Measurements from ENCODE around the gene ZCCHC9. TPM values are rescaled to one million over a fixed set of nuclear protein-coding genes. Genes with fewer than 3 reads are reported as not detected.

ZCCHC9 gene
- total RNA-seq, 1 donor from 2014 or later = 8.9 TPM

DNA sequence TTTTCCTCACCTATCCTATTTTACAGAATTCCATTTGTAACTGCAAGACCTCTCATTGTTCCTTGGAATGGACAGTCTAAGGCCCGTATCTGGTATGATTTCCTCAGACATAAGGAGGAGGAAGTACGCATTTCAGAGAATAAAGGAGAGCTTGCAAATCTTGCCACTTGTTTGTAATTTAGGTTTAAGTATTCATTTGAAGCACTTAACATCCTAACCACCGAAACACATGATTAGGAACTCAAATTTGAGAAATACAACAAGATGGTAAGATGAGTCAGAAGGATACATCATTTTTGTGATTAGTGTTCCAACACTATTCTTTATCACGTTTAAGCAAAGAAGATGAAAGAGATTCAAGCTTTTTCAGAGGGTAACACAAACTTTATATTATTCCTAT, 3.9 kb upstream of the ZCCHC9 start:
- Histone ChIP-seq H3K27ac (replicated peaks) (no peak overlapping the region), H3K36me3 (peaks cover 9% of the 10 kb centered on the region), H3K27me3 (ENCODE audit: low read depth) (no peaks in the 10 kb centered on the region), H3K4me3 (no peak overlapping the region), H3K4me1 (peaks cover 56% of the 10 kb centered on the region), H3K9me3 (replicated peaks) (peaks cover 19% of the 10 kb centered on the region)
- DNase-seq = no peak
- intact Hi-C loops (cut with micrococcal nuclease) = no loop called here
- TF ChIP-seq, protein P1, sequence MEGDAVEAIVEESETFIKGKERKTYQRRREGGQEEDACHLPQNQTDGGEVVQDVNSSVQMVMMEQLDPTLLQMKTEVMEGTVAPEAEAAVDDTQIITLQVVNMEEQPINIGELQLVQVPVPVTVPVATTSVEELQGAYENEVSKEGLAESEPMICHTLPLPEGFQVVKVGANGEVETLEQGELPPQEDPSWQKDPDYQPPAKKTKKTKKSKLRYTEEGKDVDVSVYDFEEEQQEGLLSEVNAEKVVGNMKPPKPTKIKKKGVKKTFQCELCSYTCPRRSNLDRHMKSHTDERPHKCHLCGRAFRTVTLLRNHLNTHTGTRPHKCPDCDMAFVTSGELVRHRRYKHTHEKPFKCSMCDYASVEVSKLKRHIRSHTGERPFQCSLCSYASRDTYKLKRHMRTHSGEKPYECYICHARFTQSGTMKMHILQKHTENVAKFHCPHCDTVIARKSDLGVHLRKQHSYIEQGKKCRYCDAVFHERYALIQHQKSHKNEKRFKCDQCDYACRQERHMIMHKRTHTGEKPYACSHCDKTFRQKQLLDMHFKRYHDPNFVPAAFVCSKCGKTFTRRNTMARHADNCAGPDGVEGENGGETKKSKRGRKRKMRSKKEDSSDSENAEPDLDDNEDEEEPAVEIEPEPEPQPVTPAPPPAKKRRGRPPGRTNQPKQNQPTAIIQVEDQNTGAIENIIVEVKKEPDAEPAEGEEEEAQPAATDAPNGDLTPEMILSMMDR (IDR thresholded peaks at IDR 0.05; ENCODE audit: borderline replicate concordance) = no peak

DNA sequence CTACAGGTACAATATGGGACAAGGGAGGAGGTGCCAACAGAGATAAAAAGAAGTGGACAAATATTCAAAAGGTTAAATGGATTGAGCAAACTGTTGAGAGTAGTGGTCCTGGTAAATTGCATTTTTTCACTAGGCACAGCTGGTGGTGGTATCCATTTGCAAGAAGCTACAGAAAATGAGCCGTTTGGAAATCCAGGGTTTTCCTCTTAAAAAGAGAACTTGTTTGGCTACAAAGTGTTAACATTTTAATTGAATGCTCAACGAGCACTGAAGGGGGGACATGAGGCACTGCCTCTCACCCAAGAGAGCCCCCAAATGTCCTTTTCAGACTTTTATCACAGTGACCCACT, 491 bp upstream of the ZCCHC9 start:
- TF ChIP-seq, protein P1 (IDR thresholded peaks at IDR 0.05; ENCODE audit: borderline replicate concordance) = no peak
- no peaks in the 10 kb centered on the region for H3K27me3 ChIP-seq (ENCODE audit: low read depth)
- peaks cover 7% of the 10 kb centered on the region for H3K36me3 ChIP-seq
- H3K4me3 ChIP-seq = peak overlapping the region; percentile 85
- no peak for DNase-seq
- H3K27ac ChIP-seq (replicated peaks) = peak overlapping the region; percentile 93
- H3K9me3 ChIP-seq (replicated peaks) = no peaks in the 10 kb centered on the region
- H3K4me1 ChIP-seq = peaks cover 68% of the 10 kb centered on the region
- intact Hi-C loops (cut with micrococcal nuclease) = no loop called here

DNA sequence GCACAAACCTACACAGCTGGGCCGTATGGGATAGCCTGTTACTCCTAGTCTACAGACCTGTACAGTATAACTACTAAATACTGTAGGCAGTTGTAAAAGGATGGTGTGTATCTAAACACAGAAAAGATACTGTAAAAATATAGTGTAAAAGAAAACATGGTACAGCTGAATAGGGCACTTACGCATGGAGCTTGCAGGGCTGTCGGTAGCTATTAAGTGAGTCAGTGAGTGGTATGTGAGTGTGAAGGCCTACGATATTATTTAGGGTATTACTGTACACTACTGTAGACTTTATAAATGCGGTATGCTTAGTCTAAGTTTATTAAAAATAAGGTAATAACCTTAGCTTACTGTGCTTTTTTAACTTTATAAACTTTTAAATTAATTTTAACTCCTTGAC, 1.2 kb downstream of the ZCCHC9 start:
- H3K36me3 ChIP-seq = peaks cover 7% of the 10 kb centered on the region
- TF ChIP-seq, protein P1 (IDR thresholded peaks at IDR 0.05; ENCODE audit: borderline replicate concordance) = no peak
- H3K9me3 ChIP-seq (replicated peaks) = no peaks in the 10 kb centered on the region
- H3K4me1 ChIP-seq = peaks cover 59% of the 10 kb centered on the region
- intact Hi-C loops (cut with micrococcal nuclease) = no loop called here
- H3K4me3 ChIP-seq = peak overlapping the region; percentile 85
- no peaks in the 10 kb centered on the region for H3K27me3 ChIP-seq (ENCODE audit: low read depth)
- no peak for DNase-seq
- no peak overlapping the region for H3K27ac ChIP-seq (replicated peaks)

DNA sequence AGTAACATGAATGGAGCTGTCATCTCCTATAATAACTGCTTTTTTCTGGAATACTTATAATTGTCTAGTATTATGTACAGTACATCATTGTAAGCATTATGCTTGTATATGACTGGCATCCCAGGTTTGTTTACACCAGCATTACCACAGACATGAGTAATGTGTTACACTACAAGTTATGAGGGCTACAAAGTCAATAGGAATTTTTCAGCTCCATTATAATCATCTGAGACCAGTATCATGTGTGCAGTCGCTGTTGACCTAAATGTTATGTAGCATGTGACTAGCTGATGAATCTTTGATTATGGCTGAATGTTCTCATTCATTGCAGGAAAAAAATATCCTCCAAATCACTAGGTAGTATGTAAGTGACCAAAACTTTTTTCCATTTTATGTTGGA, 2.2 kb downstream of the ZCCHC9 start:
- Histone ChIP-seq H3K36me3 (peaks cover 7% of the 10 kb centered on the region), H3K27ac (replicated peaks) (no peak overlapping the region), H3K27me3 (ENCODE audit: low read depth) (no peaks in the 10 kb centered on the region), H3K9me3 (replicated peaks) (no peaks in the 10 kb centered on the region), H3K4me3 (no peak overlapping the region), H3K4me1 (peaks cover 49% of the 10 kb centered on the region)
- TF ChIP-seq, protein P1 (IDR thresholded peaks at IDR 0.05; ENCODE audit: borderline replicate concordance) = no peak
- intact Hi-C loops (cut with micrococcal nuclease) = no loop called here
- DNase-seq = no peak

DNA sequence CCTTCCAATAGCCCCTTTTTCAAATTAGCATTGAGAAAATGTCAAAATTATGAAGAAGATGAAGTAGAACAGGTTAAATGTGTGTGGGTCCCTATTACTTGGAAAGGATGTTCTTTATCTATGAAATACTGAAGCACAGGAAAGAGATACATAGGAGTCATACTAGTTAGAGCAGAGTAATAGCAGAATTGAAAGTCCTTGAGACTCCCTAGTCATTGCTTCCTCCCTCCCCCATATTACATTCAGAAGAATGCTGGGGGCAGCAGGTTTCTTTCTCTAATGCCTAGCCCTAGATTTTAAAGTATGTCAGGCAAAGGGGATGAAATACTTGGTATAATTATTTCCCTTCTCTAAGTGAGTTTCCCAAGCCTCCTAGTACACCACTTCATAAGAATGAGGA, 4.4 kb downstream of the ZCCHC9 start:
- Histone ChIP-seq H3K36me3 (peaks cover 27% of the 10 kb centered on the region), H3K27ac (replicated peaks) (no peak overlapping the region), H3K9me3 (replicated peaks) (no peaks in the 10 kb centered on the region), H3K4me3 (no peak overlapping the region), H3K27me3 (ENCODE audit: low read depth) (no peaks in the 10 kb centered on the region), H3K4me1 (peaks cover 27% of the 10 kb centered on the region)
- TF ChIP-seq, protein P1 (IDR thresholded peaks at IDR 0.05; ENCODE audit: borderline replicate concordance) = no peak
- no peak for DNase-seq
- intact Hi-C loops (cut with micrococcal nuclease) = no loop called here

DNA sequence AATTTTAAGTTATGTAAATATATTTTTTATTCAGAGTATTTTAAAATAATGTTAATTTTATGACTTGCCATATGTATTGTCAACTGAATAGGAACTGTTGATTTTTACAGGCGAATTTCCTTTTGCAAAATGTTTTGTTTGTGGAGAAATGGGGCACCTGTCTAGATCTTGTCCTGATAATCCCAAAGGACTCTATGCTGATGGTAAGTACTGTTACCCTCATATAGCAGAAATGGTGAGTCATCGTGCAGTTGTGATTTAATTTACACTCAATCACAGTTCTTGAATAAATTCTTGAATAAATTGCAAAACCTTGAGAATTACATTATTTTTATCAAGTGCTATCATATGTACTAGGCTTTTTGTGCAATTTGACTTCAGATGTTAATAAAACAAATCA, 7.4 kb downstream of the ZCCHC9 start:
- Histone ChIP-seq H3K4me1 (no peaks in the 10 kb centered on the region), H3K9me3 (replicated peaks) (no peaks in the 10 kb centered on the region), H3K27me3 (ENCODE audit: low read depth) (no peaks in the 10 kb centered on the region), H3K27ac (replicated peaks) (no peak overlapping the region), H3K4me3 (no peak overlapping the region), H3K36me3 (peaks cover 58% of the 10 kb centered on the region)
- intact Hi-C loops (cut with micrococcal nuclease) = no loop called here
- TF ChIP-seq, protein P1 (IDR thresholded peaks at IDR 0.05; ENCODE audit: borderline replicate concordance) = no peak
- DNase-seq = no peak

Measured in left ventricle myocardium inferior (tissue), 1 donor.